Natural killer cell treated with Interleukin-12 subunit alpha and Interleukin-12 subunit beta and Interleukin-15 and Interleukin-18, amount 100 ng/mL, for 72 hours (primary cell): Measurements from ENCODE around the gene SUN1. TPM values are rescaled to one million over a fixed set of nuclear protein-coding genes. Genes with fewer than 3 reads are reported as not detected.

Experiments used
- ATAC-seq, 2 donors: fragments of 150-1000 bp; cut with Tn5 transposase in 1 of 2; sonication (Bioruptor Pico), chemical (Tn5 transposase) in 1 of 2; 2 replicates each; pipeline ENCODE4 v1.10.0; 2021
- DNase-seq: peaks from one replicate; pipeline ENCODE4 v3.0.0; 2022; ENCODE audit warnings: low spot score
- H3K27ac Mint-ChIP-seq, 2 donors: 1 replicate in 1 of 2; 2 replicates in 1 of 2; pipeline ENCODE4 v1.8.0; 2022; ENCODE audit warnings: mixed read lengths in 2 of 2, mild to moderate bottlenecking in 1 of 2, moderate library complexity in 1 of 2
- H3K27me3 Mint-ChIP-seq, 2 donors: 1 replicate in 1 of 2; 2 replicates in 1 of 2; pipeline ENCODE4 v1.8.0; 2022; ENCODE audit warnings: mixed read lengths in 2 of 2
- H3K36me3 Mint-ChIP-seq: one replicate; pipeline ENCODE4 v1.8.0; 2022; ENCODE audit warnings: mixed read lengths
- H3K4me1 Mint-ChIP-seq, 2 donors: 1 replicate in 1 of 2; 2 replicates in 1 of 2; pipeline ENCODE4 v1.8.0; 2022; ENCODE audit warnings: low read depth in 2 of 2, mixed read lengths in 2 of 2, mild to moderate bottlenecking in 1 of 2
- H3K4me3 Mint-ChIP-seq: one replicate; pipeline ENCODE4 v1.8.0; 2022; ENCODE audit warnings: mixed read lengths
- H3K9me3 Mint-ChIP-seq: 2 replicates; pipeline ENCODE4 v1.8.0; 2022; ENCODE audit warnings: mixed read lengths
- total RNA-seq, 2 donors: library from RNA; stranded (reverse); gene quantifications; one replicate each; pipeline ENCODE4 v1.2.3, GENCODE V29; 2022

The SUN1 gene
- total RNA-seq, 2 donors from 2014 or later, result 34.3 to 50.4 TPM

- ATAC-seq (no peak), DNase-seq (no peak)
- Mint-ChIP-seq H3K27me3 (no peaks in the 10 kb centered on the region), H3K27ac (no peak overlapping the region), H3K36me3 (peaks cover 4% of the 10 kb centered on the region), H3K9me3 (no peaks in the 10 kb centered on the region), H3K4me3 (no peak overlapping the region), H3K4me1 (peaks cover 28 to 34% of the 10 kb centered on the region in 2 donors)
These were observed 1.5 kb downstream of the SUN1 start for GRCh38 chr7:833601-834258.

DNA sequence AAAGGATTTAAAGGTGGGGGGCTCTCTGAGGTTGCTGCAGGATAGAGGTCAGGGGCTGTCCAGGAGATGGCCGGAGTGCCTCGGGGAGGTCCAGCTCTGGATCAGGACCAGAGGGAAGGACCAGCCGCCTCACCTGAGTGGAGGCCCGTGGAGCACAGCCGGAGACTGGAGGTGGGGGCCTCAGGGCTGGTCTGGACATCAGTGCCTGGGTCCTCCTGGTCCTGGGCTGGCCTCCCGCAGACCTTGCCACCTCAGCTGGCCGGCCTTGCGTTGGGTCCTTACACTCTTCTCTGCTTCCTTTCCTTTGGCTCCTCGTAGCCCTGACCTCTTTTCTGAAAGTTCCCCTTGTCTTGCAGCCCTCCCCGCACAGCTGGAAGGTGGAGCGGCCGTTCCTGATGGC lies 2.0 kb downstream of the SUN1 start:
- DNase-seq (no peak), ATAC-seq (no peak)
- no peaks in the 10 kb centered on the region for H3K9me3 Mint-ChIP-seq
- no peaks in the 10 kb centered on the region for H3K27me3 Mint-ChIP-seq
- no peak overlapping the region for H3K4me3 Mint-ChIP-seq
- peaks cover 4% of the 10 kb centered on the region for H3K36me3 Mint-ChIP-seq
- H3K4me1 Mint-ChIP-seq, result peaks cover 28 to 36% of the 10 kb centered on the region in 2 donors
- H3K27ac Mint-ChIP-seq, result no peak overlapping the region

DNA sequence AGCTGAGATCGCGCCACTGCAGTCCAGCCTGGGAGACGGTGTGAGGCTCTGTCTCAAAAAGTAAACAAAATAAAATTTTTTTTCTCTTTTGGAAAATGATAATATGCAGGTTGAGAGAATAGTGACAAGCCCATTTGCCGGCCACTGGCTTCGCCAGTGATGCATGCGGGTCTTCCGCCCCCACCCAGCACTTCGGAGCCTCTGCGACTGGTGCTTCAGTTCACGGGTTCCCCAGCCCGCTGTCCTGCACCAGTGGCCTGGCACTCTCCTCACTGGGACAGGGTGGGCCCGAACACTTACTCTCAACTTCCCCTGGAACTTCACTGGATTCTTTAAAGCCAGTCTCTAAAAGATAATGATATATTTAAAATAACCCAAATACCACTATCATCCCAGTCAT lies 2.7 kb downstream of the SUN1 start:
- Mint-ChIP-seq H3K9me3 (no peaks in the 10 kb centered on the region), H3K27me3 (no peaks in the 10 kb centered on the region), H3K27ac (no peak overlapping the region), H3K4me1 (peaks cover 28 to 36% of the 10 kb centered on the region in 2 donors), H3K36me3 (peaks cover 4% of the 10 kb centered on the region), H3K4me3 (no peak overlapping the region)
- DNase-seq, result no peak
- no peak for ATAC-seq

- Mint-ChIP-seq H3K27ac (no peak overlapping the region), H3K4me1 (peaks cover 22 to 31% of the 10 kb centered on the region in 2 donors), H3K36me3 (peaks cover 4% of the 10 kb centered on the region), H3K27me3 (no peaks in the 10 kb centered on the region), H3K9me3 (no peaks in the 10 kb centered on the region), H3K4me3 (no peak overlapping the region)
- ATAC-seq (peak in 1 of 2 donors; percentile 56), DNase-seq (no peak)
These were observed 3.5 kb downstream of the SUN1 start for GRCh38 chr7:835485-836401.

DNA sequence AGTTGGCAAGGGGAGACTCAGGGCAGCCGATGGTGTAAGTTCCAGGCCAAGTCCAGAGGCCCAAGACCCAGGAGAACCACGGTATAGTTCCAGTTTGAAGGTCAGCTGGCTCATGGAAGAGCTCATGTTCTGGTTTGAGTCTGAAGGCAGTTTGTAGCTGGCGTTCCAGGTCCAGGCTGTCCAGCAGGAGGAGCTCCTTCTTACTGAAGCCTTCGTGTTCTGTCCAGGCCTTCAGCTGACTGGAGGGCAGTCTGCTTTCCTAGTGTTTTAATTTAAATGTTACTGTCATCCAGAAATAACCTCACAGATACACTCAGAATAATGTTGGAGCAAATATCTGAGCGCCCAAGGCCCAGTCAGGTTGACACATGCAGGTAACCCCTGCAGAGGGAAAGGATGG lies 4.2 kb downstream of the SUN1 start:
- peaks cover 4% of the 10 kb centered on the region for H3K36me3 Mint-ChIP-seq
- H3K4me3 Mint-ChIP-seq, result no peak overlapping the region
- no peak for DNase-seq
- ATAC-seq, result no peak
- H3K9me3 Mint-ChIP-seq, result no peaks in the 10 kb centered on the region
- peaks cover 16 to 26% of the 10 kb centered on the region in 2 donors for H3K4me1 Mint-ChIP-seq
- H3K27ac Mint-ChIP-seq, result no peak overlapping the region
- no peaks in the 10 kb centered on the region for H3K27me3 Mint-ChIP-seq

DNA sequence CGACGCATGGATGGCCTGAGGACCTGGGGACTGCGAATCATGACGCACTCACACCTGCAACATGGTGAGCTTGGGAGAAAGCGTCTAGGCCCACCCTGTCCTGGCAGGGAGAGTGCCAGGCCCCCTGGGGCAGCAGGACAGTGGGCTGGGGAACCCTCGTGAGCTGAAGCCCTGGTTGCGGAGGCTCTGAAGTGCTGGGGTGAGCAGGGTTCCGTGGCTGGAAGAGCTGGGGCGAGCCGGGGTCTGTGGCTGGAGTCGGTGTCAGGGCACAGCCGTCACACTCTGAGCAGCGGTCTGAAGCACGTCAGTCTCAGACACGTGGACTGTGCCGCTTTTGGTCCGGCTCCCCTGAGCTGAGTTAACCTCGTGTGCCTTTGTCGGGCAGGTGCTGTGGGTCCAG lies 4.7 kb downstream of the SUN1 start:
- Mint-ChIP-seq H3K36me3 (peaks cover 4% of the 10 kb centered on the region), H3K9me3 (no peaks in the 10 kb centered on the region), H3K4me3 (no peak overlapping the region), H3K27me3 (no peaks in the 10 kb centered on the region), H3K4me1 (peaks cover 10 to 21% of the 10 kb centered on the region in 2 donors), H3K27ac (no peak overlapping the region)
- ATAC-seq (no peak), DNase-seq (no peak)

DNA sequence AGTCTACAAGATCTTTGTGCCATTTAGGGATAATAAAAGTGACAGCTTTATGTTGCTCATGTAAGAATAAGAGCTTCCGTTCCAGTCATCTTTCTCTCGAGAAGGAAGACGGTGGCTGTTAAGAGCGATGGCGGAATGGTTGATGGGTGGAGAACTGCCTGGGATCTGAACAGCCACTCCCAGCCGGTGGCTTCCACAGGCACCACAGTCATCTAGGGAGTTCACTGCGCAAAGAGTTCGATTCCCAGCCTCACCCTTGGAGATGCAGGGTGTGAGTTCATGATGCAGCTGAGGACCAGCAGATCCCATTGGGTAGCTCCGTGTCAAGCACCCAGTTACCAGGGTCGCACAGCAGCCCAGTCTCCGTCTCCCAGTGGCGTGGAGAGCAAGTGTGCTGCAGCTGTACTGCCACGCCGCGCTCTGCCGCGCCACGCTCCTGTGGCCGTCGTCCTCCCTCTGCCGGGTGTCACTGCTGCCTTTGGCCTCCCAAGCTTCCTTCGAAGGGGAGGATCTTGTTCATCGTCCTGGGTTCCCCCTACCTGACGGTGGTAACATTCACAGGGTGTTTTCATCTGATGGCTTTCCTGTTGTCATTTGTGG lies 7.8 kb downstream of the SUN1 start:
- ATAC-seq (no peak), DNase-seq (no peak)
- Mint-ChIP-seq H3K4me1 (peaks cover 0 to 11% of the 10 kb centered on the region in 2 donors), H3K27ac (no peak overlapping the region), H3K4me3 (no peak overlapping the region), H3K36me3 (no peaks in the 10 kb centered on the region), H3K9me3 (no peaks in the 10 kb centered on the region), H3K27me3 (no peaks in the 10 kb centered on the region)

DNA sequence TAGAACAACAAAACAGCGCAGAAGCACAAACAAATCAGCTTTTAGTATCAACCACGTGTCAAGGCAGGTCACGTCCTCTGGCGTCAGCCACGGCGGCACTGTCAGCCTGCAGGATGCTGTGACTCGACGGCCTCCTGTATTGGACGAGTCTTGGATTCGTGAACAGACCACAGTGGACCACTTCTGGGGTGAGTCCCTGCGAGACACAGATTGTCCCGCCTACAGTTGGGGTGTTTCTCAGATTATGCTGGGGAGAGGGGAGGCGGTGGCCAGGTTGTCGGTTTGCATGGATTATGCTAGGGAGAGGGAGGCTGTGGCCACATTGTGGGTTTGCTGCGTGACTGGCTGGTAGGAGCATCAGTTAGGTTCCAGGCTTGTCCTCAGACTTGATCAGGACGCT lies 9.7 kb downstream of the SUN1 start:
- ATAC-seq (no peak), DNase-seq (no peak)
- H3K27me3 Mint-ChIP-seq, result no peaks in the 10 kb centered on the region
- H3K27ac Mint-ChIP-seq, result no peak overlapping the region
- no peaks in the 10 kb centered on the region for H3K9me3 Mint-ChIP-seq
- H3K4me3 Mint-ChIP-seq, result no peak overlapping the region
- H3K36me3 Mint-ChIP-seq, result no peaks in the 10 kb centered on the region
- peaks cover 0 to 2% of the 10 kb centered on the region in 2 donors for H3K4me1 Mint-ChIP-seq

GRCh38 chr7:842431-843031 lies 10.3 kb downstream of the SUN1 start:
- DNase-seq, result no peak
- Mint-ChIP-seq H3K36me3 (no peaks in the 10 kb centered on the region), H3K27ac (no peak overlapping the region), H3K4me3 (no peak overlapping the region), H3K4me1 (peaks cover 0 to 2% of the 10 kb centered on the region in 2 donors), H3K9me3 (no peaks in the 10 kb centered on the region), H3K27me3 (no peaks in the 10 kb centered on the region)
- no peak for ATAC-seq

DNA sequence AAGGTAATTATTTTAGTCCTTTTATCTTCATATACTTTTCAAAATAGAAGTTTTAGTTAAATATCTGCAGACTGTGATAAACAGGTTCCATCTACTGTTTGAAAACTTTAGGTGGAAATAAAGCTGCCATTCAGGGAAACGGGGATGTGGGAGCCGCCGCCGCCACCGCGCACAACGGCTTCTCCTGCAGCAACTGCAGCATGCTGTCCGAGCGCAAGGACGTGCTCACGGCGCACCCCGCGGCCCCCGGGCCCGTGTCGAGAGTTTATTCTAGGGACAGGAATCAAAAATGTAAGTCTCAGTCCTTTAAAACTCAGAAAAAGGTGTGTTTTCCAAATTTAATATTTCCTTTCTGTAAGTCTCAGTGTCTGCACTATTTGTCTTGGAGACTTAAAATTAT lies 11.0 kb downstream of the SUN1 start:
- Mint-ChIP-seq H3K4me1 (peaks cover 0 to 2% of the 10 kb centered on the region in 2 donors), H3K36me3 (no peaks in the 10 kb centered on the region), H3K9me3 (no peaks in the 10 kb centered on the region), H3K27me3 (no peaks in the 10 kb centered on the region), H3K4me3 (no peak overlapping the region), H3K27ac (no peak overlapping the region)
- DNase-seq (no peak), ATAC-seq (no peak)

- peaks cover 0 to under 1% of the 10 kb centered on the region in 2 donors for H3K4me1 Mint-ChIP-seq
- ATAC-seq (no peak), DNase-seq (no peak)
- no peaks in the 10 kb centered on the region for H3K36me3 Mint-ChIP-seq
- H3K9me3 Mint-ChIP-seq, result no peaks in the 10 kb centered on the region
- no peak overlapping the region for H3K27ac Mint-ChIP-seq
- no peak overlapping the region for H3K4me3 Mint-ChIP-seq
- H3K27me3 Mint-ChIP-seq, result no peaks in the 10 kb centered on the region
These were observed 11.8 kb downstream of the SUN1 start for GRCh38 chr7:844043-844442.

GRCh38 chr7:844514-844913 lies 12.2 kb downstream of the SUN1 start:
- no peaks in the 10 kb centered on the region for H3K36me3 Mint-ChIP-seq
- DNase-seq (no peak), ATAC-seq (no peak)
- no peaks in the 10 kb centered on the region for H3K27me3 Mint-ChIP-seq
- H3K9me3 Mint-ChIP-seq, result no peaks in the 10 kb centered on the region
- no peaks in the 10 kb centered on the region for H3K4me1 Mint-ChIP-seq
- H3K4me3 Mint-ChIP-seq, result no peak overlapping the region
- H3K27ac Mint-ChIP-seq, result no peak overlapping the region

DNA sequence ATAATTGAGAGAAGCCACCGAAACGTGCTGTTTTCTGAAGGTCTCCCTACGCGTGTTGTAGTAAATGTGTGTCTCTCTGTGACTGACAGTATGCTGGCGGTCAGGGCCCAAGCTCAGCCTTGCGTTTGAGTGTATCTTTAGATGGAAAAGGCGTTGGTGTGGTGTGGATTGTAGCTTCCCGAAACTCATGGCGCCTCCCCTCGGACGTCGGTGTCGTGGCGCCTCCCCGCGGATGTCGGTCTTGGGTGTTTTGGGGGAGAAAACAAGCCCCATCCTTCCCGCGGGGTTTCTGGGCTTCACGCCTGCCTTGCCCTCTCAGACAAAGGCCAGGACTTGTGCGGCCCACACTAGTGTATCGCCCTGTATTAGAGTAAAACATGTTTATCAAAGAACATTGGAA lies 12.8 kb downstream of the SUN1 start:
- Mint-ChIP-seq H3K9me3 (no peaks in the 10 kb centered on the region), H3K27me3 (no peaks in the 10 kb centered on the region), H3K4me1 (no peaks in the 10 kb centered on the region), H3K27ac (no peak overlapping the region), H3K36me3 (no peaks in the 10 kb centered on the region), H3K4me3 (no peak overlapping the region)
- no peak for DNase-seq
- ATAC-seq, result no peak

DNA sequence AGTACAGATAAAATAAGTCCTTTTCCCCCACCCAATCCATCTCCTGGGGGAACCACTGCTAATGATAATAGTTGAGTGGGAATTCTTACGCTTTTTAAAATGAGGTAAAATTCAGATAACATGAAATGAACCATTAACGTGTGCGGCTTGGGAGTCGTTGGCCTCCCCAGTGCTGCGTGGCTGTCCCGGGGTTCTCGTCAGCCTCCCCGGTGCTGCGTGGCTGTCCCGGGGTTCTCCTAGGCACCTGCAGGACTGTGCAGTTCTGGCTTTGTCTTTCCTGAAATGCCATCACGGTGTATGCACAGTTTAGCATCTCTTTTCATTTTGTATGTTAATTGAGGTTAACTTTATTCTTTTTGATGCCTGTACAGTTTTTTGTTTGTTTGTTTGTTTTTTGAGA lies 13.5 kb downstream of the SUN1 start:
- no peak overlapping the region for H3K4me3 Mint-ChIP-seq
- no peaks in the 10 kb centered on the region for H3K4me1 Mint-ChIP-seq
- H3K27me3 Mint-ChIP-seq, result no peaks in the 10 kb centered on the region
- H3K36me3 Mint-ChIP-seq, result no peaks in the 10 kb centered on the region
- no peak for ATAC-seq
- H3K27ac Mint-ChIP-seq, result no peak overlapping the region
- no peak for DNase-seq
- H3K9me3 Mint-ChIP-seq, result no peaks in the 10 kb centered on the region
